HepG2 (cell line): ENCODE data around the gene SPOCD1. TPM values are rescaled to one million over a fixed set of nuclear protein-coding genes. Genes with fewer than 3 reads are reported as not detected.

Experiments used
- DPF2 ChIP-seq: sonication (generic); formaldehyde crosslinking; IDR thresholded peaks from 2 replicates; pipeline ENCODE4 v1.4.0; 2020; ENCODE audit warnings: mild to moderate bottlenecking, low read depth, missing genetic modification reagents, borderline replicate concordance
- ZBTB40 ChIP-seq, 2 experiments: fragments of 450-650 bp in 1 of 2; sonication (generic) in 1 of 2; formaldehyde crosslinking in 1 of 2; IDR thresholded peaks; 2 replicates each; pipeline versions ENCODE4 v1.6.1 to v1.8.0; 2016 to 2022; ENCODE audit warnings: antibody characterized with exemption in 1 of 2, mild to moderate bottlenecking in 1 of 2, missing genetic modification reagents in 1 of 2
- ZNF282 ChIP-seq: fragments of 450-650 bp; IDR thresholded peaks from 2 replicates; pipeline ENCODE4 v1.6.1; 2018; ENCODE audit not compliant: partially characterized antibody
- ZNF678 ChIP-seq: sonication (generic); formaldehyde crosslinking; IDR thresholded peaks from 2 replicates; pipeline ENCODE4 v1.4.0; 2020; ENCODE audit warnings: mild to moderate bottlenecking, missing genetic modification reagents
- polyA plus RNA-seq, 8 experiments: library from polyadenylated mRNA; depleted of rRNA in 3 of 8; stranded (reverse) in 7 of 8; unstranded in 1 of 8; fragments of >200 nt; fragmentation: Illumina TruSeq in 4 of 8; extraction: Trizol in 4 of 8; gene quantifications; 2 replicates each; pipeline versions ENCODE4 v1.2.1 to v1.2.3, GENCODE V29; 2011 to 2016; ENCODE audit warnings: low read depth in 4 of 8, missing spikeins in 1 of 8, mixed read lengths in 1 of 8; ENCODE audit not compliant: insufficient read depth in 1 of 8
- total RNA-seq, 5 experiments: library from RNA; depleted of rRNA; stranded (reverse); fragments of >200 nt; fragmentation: Illumina TruSeq; extraction: Trizol; gene quantifications; 2 replicates each; pipeline ENCODE4 v1.2.3, GENCODE V29; 2016; ENCODE audit warnings: low read depth in 1 of 5

The SPOCD1 gene
- total and polyA plus RNA-seq, 2 of the 13 experiments (the other 11 are each of a cell fraction or from before 2014, with no cell fraction given), result 0.24 to 0.29 TPM

GRCh38 chr1:31752258-31752657 is 63.6 kb downstream of the SPOCD1 start (continued):
- TF ChIP-seq ZBTB40 (IDR thresholded peaks at IDR 0.05) (no peak), ZBTB40 (CRISPR knock-in tag; IDR thresholded peaks at IDR 0.05) (no peak), ZNF678 (no peak), ZNF282 (no peak), DPF2 (CRISPR knock-in tag) (no peak)
